Liver (tissue), 9 donors: ENCODE results near the gene ST6GALNAC5. TPM values are rescaled to one million over a fixed set of nuclear protein-coding genes. Genes with fewer than 3 reads are reported as not detected.

Experiments used
- DNase-seq: peaks from one replicate; pipeline ENCODE4 v3.0.0-alpha.2; 2017; ENCODE audit warnings: low spot score
- H3K27ac ChIP-seq, 2 donors: one replicate each; pipeline ENCODE4 v1.7.0; 2013; ENCODE audit warnings: inconsistent platforms in 2 of 2, low read length in 2 of 2, control low read depth in 1 of 2, low read depth in 1 of 2, mild to moderate bottlenecking in 1 of 2
- H3K27me3 ChIP-seq, 4 donors: one replicate each; pipeline versions ENCODE4 v1.6.1 to v1.7.0; 2013; ENCODE audit warnings: low read length in 3 of 4, inconsistent platforms in 1 of 4, mild to moderate bottlenecking in 1 of 4, moderate library complexity in 1 of 4; ENCODE audit not compliant: control insufficient read depth in 4 of 4, insufficient read depth in 4 of 4
- H3K36me3 ChIP-seq, 4 donors: one replicate each; pipeline versions ENCODE4 v1.6.1 to v1.7.0; 2013; ENCODE audit warnings: low read length in 3 of 4, mild to moderate bottlenecking in 3 of 4, low read depth in 1 of 4, moderate library complexity in 1 of 4; ENCODE audit not compliant: control insufficient read depth in 4 of 4, insufficient read depth in 3 of 4
- H3K4me1 ChIP-seq, 4 donors: one replicate each; pipeline versions ENCODE4 v1.6.1 to v1.7.0; 2013; ENCODE audit warnings: low read length in 3 of 4, mild to moderate bottlenecking in 3 of 4, moderate library complexity in 1 of 4; ENCODE audit not compliant: control insufficient read depth in 4 of 4, insufficient read depth in 4 of 4
- H3K4me3 ChIP-seq, 3 donors: one replicate each; pipeline versions ENCODE4 v1.6.1 to v1.7.0; 2013; ENCODE audit warnings: low read length in 3 of 3, control low read depth in 1 of 3, low read depth in 1 of 3, mild to moderate bottlenecking in 1 of 3
- H3K9ac ChIP-seq, 2 donors: one replicate each; pipeline ENCODE4 v1.7.0; 2013; ENCODE audit warnings: low read length in 2 of 2, mild to moderate bottlenecking in 2 of 2, moderate library complexity in 2 of 2, control low read depth in 1 of 2, low read depth in 1 of 2
- H3K9me3 ChIP-seq, 4 donors: one replicate each; pipeline versions ENCODE4 v1.6.1 to v1.7.0; 2013; ENCODE audit warnings: low read length in 3 of 4; ENCODE audit not compliant: control insufficient read depth in 4 of 4
- CTCF ChIP-seq: fragments of 150-350 bp; IDR thresholded peaks from 2 replicates; pipeline ENCODE4 v1.5.1; 2017; ENCODE audit warnings: improper control_type of control experiment, low read depth, low read length; ENCODE audit not compliant: missing input control
- EGR1 ChIP-seq, 2 donors: IDR thresholded peaks; 2 replicates each; pipeline ENCODE4 v1.6.1; 2016 to 2018; ENCODE audit warnings: antibody characterized with exemption in 2 of 2, low read depth in 2 of 2
- FOXA1 ChIP-seq: IDR thresholded peaks from 2 replicates; pipeline ENCODE4 v1.6.1; 2016; ENCODE audit warnings: antibody characterized with exemption
- FOXA2 ChIP-seq: IDR thresholded peaks from 2 replicates; pipeline ENCODE4 v1.6.1; 2016; ENCODE audit warnings: antibody characterized with exemption
- GABPA ChIP-seq, 2 donors: IDR thresholded peaks in 1 of 2; conservative IDR thresholded peaks in 1 of 2; 2 replicates each; pipeline ENCODE4 v1.6.1; 2016; ENCODE audit warnings: antibody characterized with exemption in 2 of 2, mild to moderate bottlenecking in 1 of 2, moderate library complexity in 1 of 2
- HNF4A ChIP-seq, 2 donors: conservative IDR thresholded peaks; 2 replicates each; pipeline ENCODE4 v1.6.1; 2016; ENCODE audit warnings: antibody characterized with exemption in 2 of 2, mild to moderate bottlenecking in 2 of 2
- JUND ChIP-seq, 2 donors: IDR thresholded peaks; 2 replicates each; pipeline ENCODE4 v1.6.1; 2016; ENCODE audit warnings: antibody characterized with exemption in 2 of 2
- MAX ChIP-seq: IDR thresholded peaks from 2 replicates; pipeline ENCODE4 v1.6.1; 2016; ENCODE audit warnings: antibody characterized with exemption
- RAD21 ChIP-seq, 2 donors: IDR thresholded peaks; 2 replicates each; pipeline ENCODE4 v1.6.1; 2016; ENCODE audit warnings: antibody characterized with exemption in 2 of 2, mild to moderate bottlenecking in 2 of 2
- SP1 ChIP-seq: IDR thresholded peaks from 2 replicates; pipeline ENCODE4 v1.6.1; 2018; ENCODE audit warnings: antibody characterized with exemption, mild to moderate bottlenecking
- TAF1 ChIP-seq: conservative IDR thresholded peaks from 2 replicates; pipeline ENCODE4 v1.6.1; 2016; ENCODE audit warnings: antibody characterized with exemption, mild to moderate bottlenecking
- YY1 ChIP-seq: IDR thresholded peaks from 2 replicates; pipeline ENCODE4 v1.6.1; 2016; ENCODE audit warnings: antibody characterized with exemption, mild to moderate bottlenecking
- WGBS: extraction: QIAGEN DNeasy Blood & Tissue Kit; methylation state at CpG from one replicate; pipeline ENCODE4 v1.1.7; 2013; 5-methylcytosine and 5-hydroxymethylcytosine counted together
- polyA plus RNA-seq, 2 donors: library from polyadenylated mRNA; stranded (reverse) in 1 of 2; unstranded in 1 of 2; fragments of 200-250 nt in 1 of 2; fragments of >200 nt in 1 of 2; fragmentation: Nextera tagmentation in 1 of 2; extraction: Ambion mirVana in 1 of 2; gene quantifications; one replicate each; pipeline versions ENCODE4 v1.2.1 to v1.2.3, GENCODE V29; 2013 to 2015
- total RNA-seq, 2 donors: library from RNA; depleted of rRNA; stranded (reverse); fragments of >200 nt; gene quantifications; one replicate each; pipeline ENCODE4 v1.2.3, GENCODE V29; 2014
- donor health status: healthy.
- donor health status: healthy.
- donor health status: healthy.
- donor health status: healthy.
- donor health status: healthy.

Gene ST6GALNAC5
- total and polyA plus RNA-seq, 4 donors: 0.09 to 0.17 TPM; not detected in 2

GRCh38 chr1:76993036-76993435 lies 125.8 kb downstream of the ST6GALNAC5 start (continued):
- TF ChIP-seq CTCF (no peak), TAF1 (no peak), EGR1 (IDR thresholded peaks at IDR 0.05; ENCODE audit: low read depth in 2 of 2) (no peak), RAD21 (IDR thresholded peaks at IDR 0.05) (no peak), JUND (IDR thresholded peaks at IDR 0.05) (no peak)

DNA sequence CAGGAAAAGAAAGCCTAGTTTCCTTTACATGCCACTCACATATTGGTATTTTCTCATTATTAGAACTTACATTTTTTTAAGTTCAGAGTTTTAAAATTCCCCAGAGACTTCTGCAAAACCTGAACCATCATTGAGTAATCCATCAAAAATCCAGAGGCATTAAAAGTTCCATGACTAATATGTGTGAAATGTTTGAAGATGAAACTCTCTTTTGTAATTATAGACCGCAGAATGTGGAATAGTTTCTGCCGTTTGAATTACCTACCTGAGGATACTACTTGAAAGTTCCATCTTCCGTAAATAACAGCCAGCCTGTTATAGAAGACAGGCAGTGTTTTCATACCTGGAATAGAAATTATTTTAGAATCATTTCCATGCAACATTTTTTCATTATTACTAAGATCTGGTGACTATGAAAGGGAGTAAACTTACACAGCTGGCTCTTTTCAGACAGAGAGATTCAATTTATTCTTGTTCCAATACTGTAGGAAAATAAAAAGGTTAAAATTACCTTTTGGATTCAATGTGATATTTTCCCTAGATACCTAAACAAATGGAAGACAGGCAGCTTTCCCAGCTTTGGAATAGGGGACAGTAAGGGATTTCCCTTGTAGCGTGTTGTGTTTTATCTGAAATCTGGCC lies 131.4 kb downstream of the ST6GALNAC5 start:
- no peaks in the 10 kb centered on the region for H3K4me1 ChIP-seq

DNA sequence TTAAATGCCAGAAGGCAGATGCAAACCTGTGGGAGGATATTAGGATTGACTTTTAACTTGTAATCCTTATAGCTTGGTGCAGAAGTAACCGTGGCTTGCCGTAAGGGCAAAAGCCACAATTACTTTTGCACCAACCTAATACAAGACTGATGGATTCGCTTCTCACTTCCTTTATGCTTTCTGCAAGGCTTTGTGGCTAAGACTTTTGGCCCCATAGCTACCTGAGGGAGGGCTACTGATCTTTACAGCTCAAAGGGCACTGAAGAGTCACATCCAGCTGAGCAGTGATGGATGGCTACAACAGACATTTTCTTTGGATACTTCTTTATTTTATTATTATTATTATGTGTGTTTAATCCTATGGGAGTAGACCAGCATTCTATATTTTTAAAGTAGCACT lies 140.4 kb downstream of the ST6GALNAC5 start:
- TF ChIP-seq JUND (IDR thresholded peaks at IDR 0.05): no peak
- TF ChIP-seq MAX: no peak
- no peak for TF ChIP-seq EGR1 (IDR thresholded peaks at IDR 0.05; ENCODE audit: low read depth in 2 of 2)
- TF ChIP-seq HNF4A (conservative IDR thresholded peaks at IDR 0.05): no peak
- TF ChIP-seq CTCF: no peak
- no peak for TF ChIP-seq GABPA (IDR thresholded peaks at IDR 0.05 in 1 of 2, conservative IDR thresholded peaks at IDR 0.05 in 1 of 2)
- Histone ChIP-seq H3K27me3 (peaks cover 0 to 2% (median 0%) of the 10 kb centered on the region in 4 donors), H3K36me3 (no peaks in the 10 kb centered on the region), H3K27ac (no peak overlapping the region), H3K4me1 (no peaks in the 10 kb centered on the region), H3K9ac (no peak overlapping the region), H3K9me3 (no peaks in the 10 kb centered on the region), H3K4me3 (no peak overlapping the region)
- 89% methylated on average over 3 of the region's 3 CpGs for WGBS
- DNase-seq: no peak

More for the DNA sequence above, 131.4 kb downstream of the ST6GALNAC5 start:
- 88% methylated on average over 4 of the region's 4 CpGs for WGBS
- Histone ChIP-seq H3K27me3 (peaks cover 0 to 2% (median 0%) of the 10 kb centered on the region in 4 donors), H3K27ac (no peak overlapping the region), H3K4me3 (no peak overlapping the region), H3K9me3 (no peaks in the 10 kb centered on the region), H3K36me3 (no peaks in the 10 kb centered on the region), H3K9ac (no peak overlapping the region)
- TF ChIP-seq TAF1: no peak
- no peak for TF ChIP-seq SP1
- no peak for TF ChIP-seq FOXA1
- TF ChIP-seq MAX: no peak
- TF ChIP-seq CTCF: no peak
- TF ChIP-seq RAD21 (IDR thresholded peaks at IDR 0.05): no peak
- no peak for TF ChIP-seq FOXA2
- TF ChIP-seq YY1: no peak
- no peak for DNase-seq
